Putamen (tissue), 1 donor: ENCODE results near the gene DMPK.
A peak's percentile ranks its signal among the peaks of the same experiment; 100 is the strongest.
"Not testable (repeated sequence)": the region's sequence is repeated elsewhere in the genome, so short reads cannot be mapped to it uniquely, and the experiment has no call there.

ENCODE experiments used
- DNase-seq: peaks from one replicate; pipeline ENCODE4 v3.0.0-alpha.2; 2016; ENCODE audit warnings: low spot score

Gene DMPK

GRCh38 chr19:45745606-45746005 is 36.7 kb downstream of the DMPK start:
- no peak for DNase-seq

GRCh38 chr19:45742969-45743368 is 39.3 kb downstream of the DMPK start:
- no peak for DNase-seq

GRCh38 chr19:45739498-45740439 is 42.5 kb downstream of the DMPK start:
- DNase-seq, result no peak

GRCh38 chr19:45733160-45733810 is 49.0 kb downstream of the DMPK start, which contains the start of gene MEIOSIN:
MEIOSIN (plus strand) TSS chr19:45733439; CDS start chr19:45735377, 1,938 bp downstream.
- DNase-seq, result no peak

- DNase-seq, result peak; percentile 99
Observed at GRCh38 chr19:45730368-45731288, 51.7 kb downstream of the DMPK start, which contains the start of gene FBXO46. FBXO46 (minus strand) TSS chr19:45730896; CDS start chr19:45713495, 17,401 bp downstream.

GRCh38 chr19:45729800-45730290 is 52.4 kb downstream of the DMPK start:
- no peak for DNase-seq

- DNase-seq, result not testable (repeated sequence)
Observed at GRCh38 chr19:45728683-45729082, 53.6 kb downstream of the DMPK start.

GRCh38 chr19:45720065-45720464 is 62.2 kb downstream of the DMPK start:
- DNase-seq, result not testable (repeated sequence)
